Right cardiac atrium (tissue), 5 donors: ENCODE results near the gene OTP. TPM values are rescaled to one million over a fixed set of nuclear protein-coding genes. Genes with fewer than 3 reads are reported as not detected.
"Not testable (repeated sequence)": the region's sequence is repeated elsewhere in the genome, so short reads cannot be mapped to it uniquely, and the experiment has no call there.

Source experiments
- ATAC-seq, 2 donors: fragments of 200-7000 bp; cut with Tn5 transposase; one replicate each; pipeline versions ENCODE4 v1.8.0 to v1.9.1; 2020; ENCODE audit warnings: moderate library complexity in 2 of 2, mild to moderate bottlenecking in 1 of 2
- DNase-seq, 3 donors: peaks; one replicate each; pipeline ENCODE4 v3.0.0-alpha.2; 2020
- H3K27ac ChIP-seq: one replicate; pipeline ENCODE4 v1.5.1; 2013; ENCODE audit warnings: mild to moderate bottlenecking, low read length, control low read depth, moderate library complexity
- H3K27me3 ChIP-seq: one replicate; pipeline ENCODE4 v1.6.1; 2013; ENCODE audit not compliant: control insufficient read depth, insufficient read depth
- H3K4me1 ChIP-seq: one replicate; pipeline ENCODE4 v1.6.1; 2013; ENCODE audit warnings: low read length; ENCODE audit not compliant: control insufficient read depth, insufficient read depth
- H3K4me3 ChIP-seq: one replicate; pipeline ENCODE4 v1.5.1; 2013; ENCODE audit warnings: low read length, control low read depth
- H3K9me3 ChIP-seq: one replicate; pipeline ENCODE4 v1.6.1; 2013; ENCODE audit warnings: low read length; ENCODE audit not compliant: control insufficient read depth
- WGBS: extraction: QIAGEN DNeasy Blood & Tissue Kit; methylation state at CpG from one replicate; pipeline ENCODE4 v1.1.7; 2013; 5-methylcytosine and 5-hydroxymethylcytosine counted together
- intact Hi-C, 4 donors: fragments of 100-400 bp; cut with DNase I; formaldehyde crosslinking; loops; one replicate each; pipeline versions ENCODE4 v1.11.0 to v1.14.0; 2022 to 2023
- polyA plus RNA-seq: library from polyadenylated mRNA; stranded (reverse); fragments of 200-250 nt; gene quantifications from one replicate; pipeline ENCODE4 v1.2.3, GENCODE V29; 2013
- total RNA-seq, 4 donors: library from RNA; stranded (reverse); fragmentation: NEBNext Ultra II Directional; extraction: Animal tissue kit (Norgen Biotek cat#: 25700); gene quantifications; one replicate each; pipeline ENCODE4 v1.2.1, GENCODE V29; 2021
- donor health status: healthy with polysubstance abuse.
- donor health status: DM: no; HTN: yes; CAD: no.
- donor health status: DM: no; HTN: no; CAD: no.
- donor health status: DM: no; HTN: yes; CAD: no; lungs with severe emphysema.
- donor health status: DM: yes; HTN: yes; CAD: no.

Gene OTP
- total and polyA plus RNA-seq, 5 donors = not detected

DNA sequence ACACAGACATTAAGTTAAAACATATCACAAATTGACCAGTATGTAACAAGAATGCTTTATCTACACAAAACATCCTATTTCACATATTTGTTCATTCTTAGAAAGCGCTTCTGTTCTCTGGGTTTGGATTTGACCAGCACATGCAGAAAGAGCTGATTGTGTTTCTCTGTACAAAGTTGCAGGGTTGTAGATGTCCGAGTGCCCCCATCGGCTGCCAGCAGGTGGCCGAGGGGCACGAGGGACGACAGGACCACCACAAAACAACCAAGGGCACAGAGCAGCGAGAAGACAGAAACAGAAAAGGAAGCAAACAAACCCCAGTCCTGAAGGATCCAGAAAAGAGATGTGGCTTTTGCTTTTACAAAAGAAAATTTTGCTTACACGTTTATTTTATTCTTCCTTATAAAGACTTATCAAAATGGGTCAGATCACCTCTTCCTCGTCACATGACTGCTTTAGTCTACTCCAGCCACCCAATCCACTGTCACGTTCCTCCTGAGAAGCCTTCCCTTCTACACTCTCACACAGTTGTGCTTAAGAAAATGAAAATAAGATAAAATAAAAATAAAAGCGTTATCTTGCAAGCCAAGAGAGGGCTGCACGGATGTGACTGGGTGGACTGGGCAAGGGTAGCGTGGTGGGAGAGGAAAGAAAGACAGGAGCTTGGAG lies 9.5 kb downstream of the OTP start:
- no peak for ATAC-seq
- DNase-seq = no peak
- H3K4me1 ChIP-seq = peaks cover 3% of the 10 kb centered on the region
- H3K27ac ChIP-seq = no peak overlapping the region
- intact Hi-C loops = no loop called here
- no peaks in the 10 kb centered on the region for H3K27me3 ChIP-seq
- WGBS = 9% methylated on average over 13 of the region's 13 CpGs
- no peaks in the 10 kb centered on the region for H3K9me3 ChIP-seq
- no peak overlapping the region for H3K4me3 ChIP-seq

DNA sequence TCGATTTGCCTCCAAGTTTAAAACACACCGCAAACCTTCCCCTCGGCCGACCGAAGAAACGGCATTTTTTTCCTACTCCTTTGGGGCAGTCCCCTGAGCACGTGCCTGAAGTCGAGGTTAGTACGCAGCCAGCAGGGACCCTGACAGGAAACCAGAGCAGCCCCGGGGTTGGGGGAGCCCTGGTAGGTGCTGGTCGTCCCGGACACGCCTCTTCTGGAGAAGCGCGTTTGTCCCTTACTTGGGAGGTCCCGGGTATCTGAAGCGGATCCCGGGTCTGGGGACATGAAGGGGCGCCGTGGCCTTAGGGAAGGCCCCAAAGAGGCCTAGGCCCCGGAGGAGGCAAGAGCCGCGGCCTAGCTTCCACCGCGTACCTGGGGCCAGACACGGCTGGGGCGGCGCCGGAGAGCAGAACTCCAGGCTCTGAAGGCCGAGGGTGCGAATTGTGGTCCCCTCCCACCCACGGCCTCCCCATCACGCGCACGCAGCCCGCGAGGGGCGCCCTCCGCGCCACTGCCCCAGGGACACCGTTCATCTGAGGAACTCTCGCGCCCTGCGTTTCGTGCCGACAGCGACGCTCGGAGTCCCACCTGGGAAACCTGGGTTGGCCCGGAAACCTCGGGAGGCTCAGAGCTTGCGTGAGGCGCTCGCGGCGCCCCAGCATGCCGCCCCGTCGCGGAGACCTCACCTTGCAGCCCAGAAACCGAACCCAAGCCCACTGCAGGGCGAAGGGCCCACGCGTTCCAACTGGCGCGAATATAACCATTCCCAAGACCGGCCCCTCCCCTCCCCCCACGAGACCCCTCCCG lies 10.4 kb downstream of the OTP start:
- WGBS = 8% methylated on average over 69 of the region's 69 CpGs
- H3K4me3 ChIP-seq = no peak overlapping the region
- ATAC-seq = no peak
- intact Hi-C loops = no loop called here
- H3K27ac ChIP-seq = no peak overlapping the region
- H3K4me1 ChIP-seq = peaks cover 3% of the 10 kb centered on the region
- no peaks in the 10 kb centered on the region for H3K27me3 ChIP-seq
- H3K9me3 ChIP-seq = no peaks in the 10 kb centered on the region
- peak in 2 of 3 donors; percentile 28 to 50 for DNase-seq

DNA sequence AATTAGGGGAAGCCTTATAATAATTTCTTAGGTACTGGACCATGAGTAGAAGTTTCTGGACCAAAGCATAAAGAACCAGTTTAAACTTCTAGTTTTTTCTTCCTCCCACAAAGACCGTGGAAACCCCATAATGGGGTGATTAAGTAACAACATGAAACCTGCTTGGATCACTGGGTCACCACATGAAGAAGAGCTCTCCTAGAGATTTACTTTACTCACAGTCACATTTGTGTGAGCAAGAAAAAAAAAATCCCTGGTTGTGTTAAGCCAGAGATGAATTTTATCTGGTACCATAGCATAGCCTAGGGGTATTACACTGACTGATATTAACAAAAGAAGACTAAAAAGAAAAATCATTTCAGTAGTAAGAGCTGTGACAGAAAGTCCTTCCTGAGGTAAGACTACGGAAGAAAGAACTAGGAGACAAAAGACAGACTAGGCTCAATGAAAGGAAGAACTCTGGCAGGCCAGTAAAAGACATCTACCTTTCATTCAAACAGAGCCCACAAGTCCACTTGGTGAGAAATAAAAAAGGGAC lies 15.2 kb downstream of the OTP start:
- intact Hi-C loops = no loop called here
- ATAC-seq (no peak), DNase-seq (no peak)
- Histone ChIP-seq H3K9me3 (no peaks in the 10 kb centered on the region), H3K4me1 (no peaks in the 10 kb centered on the region), H3K27ac (no peak overlapping the region), H3K27me3 (peaks cover 4% of the 10 kb centered on the region), H3K4me3 (no peak overlapping the region)
- WGBS = 67% methylated on average over 2 of the region's 2 CpGs

DNA sequence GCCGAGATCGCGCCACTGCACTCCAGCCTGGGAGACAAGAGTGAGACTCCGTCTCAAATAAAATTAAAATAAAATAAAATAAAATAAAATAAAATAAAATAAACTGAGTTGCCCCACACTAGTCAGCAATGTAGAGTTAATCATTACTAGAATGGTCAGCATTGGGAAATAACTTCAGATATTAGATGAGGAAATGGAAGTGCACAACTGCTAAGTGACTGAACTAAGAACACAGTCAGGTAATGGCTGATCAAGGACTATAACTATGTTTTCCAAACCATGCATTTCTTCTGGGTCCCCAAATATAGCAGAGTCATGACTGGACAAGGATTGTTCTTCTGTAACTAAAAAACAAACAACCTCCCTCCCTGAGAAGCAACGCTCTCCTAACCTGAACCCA lies 17.1 kb downstream of the OTP start:
- H3K27ac ChIP-seq = no peak overlapping the region
- H3K9me3 ChIP-seq = no peaks in the 10 kb centered on the region
- DNase-seq = no peak
- WGBS = 94% methylated on average over 5 of the region's 5 CpGs
- no peaks in the 10 kb centered on the region for H3K4me1 ChIP-seq
- ATAC-seq = no peak
- no peak overlapping the region for H3K4me3 ChIP-seq
- intact Hi-C loops = no loop called here
- peaks cover 4% of the 10 kb centered on the region for H3K27me3 ChIP-seq

DNA sequence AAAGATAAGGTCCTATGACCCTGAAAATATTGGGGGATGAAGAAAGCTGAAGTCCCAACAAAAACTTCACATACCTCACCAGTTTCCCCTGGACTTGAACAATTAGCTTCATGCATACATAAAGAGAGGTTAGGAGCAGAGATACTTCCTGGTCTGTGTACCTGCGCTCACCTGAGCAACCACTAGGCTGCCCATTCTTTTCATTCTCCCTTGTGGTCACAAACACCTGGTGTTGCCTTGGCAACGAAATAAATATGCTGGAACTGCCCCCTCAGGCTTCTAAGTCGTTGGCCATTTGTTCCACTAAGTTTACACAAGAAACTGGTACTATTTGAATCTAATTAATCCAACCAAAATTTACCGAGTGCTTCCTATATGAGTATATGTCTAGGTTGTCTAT lies 18.1 kb downstream of the OTP start:
- H3K4me1 ChIP-seq = no peaks in the 10 kb centered on the region
- H3K9me3 ChIP-seq = no peaks in the 10 kb centered on the region
- intact Hi-C loops = no loop called here
- no peak overlapping the region for H3K4me3 ChIP-seq
- no peak overlapping the region for H3K27ac ChIP-seq
- no peak for ATAC-seq
- 25% methylated on average over 4 of the region's 4 CpGs for whole genome bisulfite sequencing
- peaks cover 4% of the 10 kb centered on the region for H3K27me3 ChIP-seq
- DNase-seq = no peak

DNA sequence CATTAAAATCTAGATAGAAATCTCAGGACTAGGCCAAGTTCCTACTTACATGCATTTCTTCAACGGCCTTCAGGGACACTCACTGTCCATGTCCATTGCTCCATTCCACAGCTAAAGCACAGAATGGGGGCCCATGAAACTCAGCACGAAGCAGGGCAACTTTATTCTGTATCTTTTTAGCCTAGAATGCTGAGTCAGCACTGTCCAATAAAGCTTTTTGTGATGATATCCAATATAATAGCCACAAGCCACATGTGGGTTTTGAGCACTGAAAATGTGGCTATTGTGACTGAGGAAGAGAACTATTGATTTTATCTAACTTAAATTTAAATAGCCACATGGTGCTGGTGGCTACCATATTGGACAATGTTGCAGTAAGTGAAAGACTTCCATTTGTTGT lies 21.6 kb downstream of the OTP start:
- WGBS = 63% methylated on average over 2 of the region's 2 CpGs
- ATAC-seq (no peak), DNase-seq (no peak)
- Histone ChIP-seq H3K4me3 (no peak overlapping the region), H3K27ac (no peak overlapping the region), H3K4me1 (no peaks in the 10 kb centered on the region), H3K27me3 (peaks cover 4% of the 10 kb centered on the region), H3K9me3 (no peaks in the 10 kb centered on the region)
- intact Hi-C loops = no loop called here

DNA sequence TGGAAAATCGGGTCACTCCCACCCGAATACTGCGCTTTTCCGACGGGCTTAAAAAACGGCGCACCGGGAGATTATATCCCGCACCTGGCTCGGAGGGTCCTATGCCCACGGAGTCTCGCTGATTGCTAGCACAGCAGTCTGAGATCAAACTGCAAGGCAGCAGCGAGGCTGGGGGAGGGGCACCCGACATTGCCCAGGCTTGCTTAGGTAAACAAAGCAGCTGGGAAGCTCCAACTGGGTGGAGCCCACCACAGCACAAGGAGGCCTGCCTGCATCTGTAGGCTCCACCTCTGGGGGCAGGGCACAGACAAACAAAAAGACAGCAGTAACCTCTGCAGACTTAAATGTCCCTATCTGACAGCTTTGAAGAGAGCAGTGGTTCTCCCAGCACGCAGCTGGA lies 29.6 kb downstream of the OTP start:
- DNase-seq, H3K27ac ChIP-seq, H3K9me3 ChIP-seq, H3K27me3 ChIP-seq, ATAC-seq, H3K4me1 ChIP-seq, H3K4me3 ChIP-seq, intact Hi-C loops: not testable (repeated sequence)
- 93% methylated on average over 14 of the region's 15 CpGs for WGBS

DNA sequence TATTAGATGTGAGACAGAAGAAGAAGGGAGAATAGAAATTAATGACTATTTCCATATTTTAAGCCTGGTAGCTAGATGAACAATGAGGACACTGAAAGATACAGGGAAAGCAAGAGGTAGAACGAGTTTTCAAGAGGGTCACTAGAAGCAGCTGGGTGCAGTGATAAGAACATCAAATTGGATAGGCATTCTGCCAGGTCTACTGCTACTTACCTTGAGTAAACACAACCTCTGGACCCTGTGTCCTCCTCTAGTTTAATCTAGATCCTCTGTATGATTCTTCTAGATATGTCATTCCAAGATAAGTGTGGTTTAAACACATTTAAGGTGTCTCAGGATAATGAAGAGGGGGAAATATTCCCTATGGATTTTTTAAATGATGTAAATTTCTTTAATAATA lies 31.2 kb downstream of the OTP start:
- 34% methylated on average over 1 of the region's 1 CpG for WGBS
- Histone ChIP-seq H3K27ac (no peak overlapping the region), H3K4me3 (no peak overlapping the region), H3K9me3 (no peaks in the 10 kb centered on the region), H3K4me1 (no peaks in the 10 kb centered on the region), H3K27me3 (no peaks in the 10 kb centered on the region)
- intact Hi-C loops = no loop called here
- ATAC-seq = no peak
- no peak for DNase-seq

DNA sequence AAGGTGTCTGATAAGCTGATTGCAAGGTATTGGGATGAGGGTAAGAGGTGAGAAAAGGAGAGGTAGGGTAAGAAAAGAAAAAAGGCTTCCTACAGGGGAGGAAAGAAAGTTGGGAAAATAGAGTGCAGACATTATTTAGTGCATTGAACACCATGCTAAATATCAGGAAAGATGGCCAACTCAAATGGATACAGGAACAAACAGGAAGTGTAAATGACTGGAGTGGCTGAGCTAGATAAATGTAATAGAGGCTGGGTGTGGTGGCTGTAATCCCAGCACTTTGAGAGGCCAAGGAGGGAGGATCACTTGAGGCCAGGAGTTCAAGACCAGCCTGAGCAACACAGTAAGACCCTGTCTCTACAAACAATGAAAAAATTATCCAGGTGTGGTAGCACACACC lies 32.2 kb downstream of the OTP start:
- DNase-seq (no peak), ATAC-seq (no peak)
- Histone ChIP-seq H3K9me3 (no peaks in the 10 kb centered on the region), H3K4me1 (no peaks in the 10 kb centered on the region), H3K4me3 (no peak overlapping the region), H3K27ac (no peak overlapping the region), H3K27me3 (no peaks in the 10 kb centered on the region)
- intact Hi-C loops = no loop called here

DNA sequence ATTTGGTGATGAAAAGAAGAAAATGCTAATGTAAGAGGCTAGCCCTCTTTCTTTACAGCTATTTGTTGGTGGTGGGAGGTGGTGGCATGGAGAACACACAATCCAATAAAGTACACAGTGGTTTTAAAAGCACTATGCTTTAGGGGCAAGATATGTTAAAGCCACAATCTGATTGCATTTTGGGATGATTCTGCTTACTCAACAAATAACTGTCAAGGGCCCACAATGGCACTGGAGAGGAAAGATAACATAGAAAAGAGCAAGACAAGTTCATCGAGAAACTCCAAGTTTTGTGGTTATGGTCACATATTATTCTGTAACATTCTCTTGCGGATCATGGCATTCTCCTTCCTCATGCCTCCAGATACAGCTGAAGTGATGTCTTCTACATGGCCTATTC lies 38.8 kb downstream of the OTP start:
- ATAC-seq (no peak), DNase-seq (no peak)
- Histone ChIP-seq H3K4me1 (no peaks in the 10 kb centered on the region), H3K4me3 (no peak overlapping the region), H3K27ac (no peak overlapping the region), H3K9me3 (no peaks in the 10 kb centered on the region), H3K27me3 (no peaks in the 10 kb centered on the region)
- intact Hi-C loops = no loop called here
- 94% methylated on average over 2 of the region's 2 CpGs for WGBS

DNA sequence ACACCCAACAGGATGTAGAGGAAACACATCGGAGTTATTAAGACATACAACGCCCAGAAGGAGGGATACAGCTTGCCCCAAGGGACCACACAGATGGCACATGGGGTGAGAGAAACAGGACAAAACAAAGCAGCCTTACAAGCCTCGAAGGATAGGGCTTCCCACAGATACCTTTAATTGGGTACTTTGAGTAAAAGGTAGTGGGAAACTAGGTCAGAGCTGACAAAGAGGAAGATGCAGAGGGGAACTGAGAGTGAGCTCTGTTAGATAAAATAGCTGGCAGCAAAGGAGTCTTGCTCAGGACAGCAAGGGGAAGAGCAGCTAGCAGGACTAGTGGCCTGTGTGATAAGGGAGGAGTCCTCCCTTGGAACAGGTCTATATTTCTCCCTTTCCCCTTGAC lies 48.2 kb downstream of the OTP start:
- Histone ChIP-seq H3K4me3 (no peak overlapping the region), H3K4me1 (no peaks in the 10 kb centered on the region), H3K27me3 (no peaks in the 10 kb centered on the region), H3K9me3 (no peaks in the 10 kb centered on the region), H3K27ac (no peak overlapping the region)
- no peak for DNase-seq
- no peak for ATAC-seq
- intact Hi-C loops = no loop called here
- 64% methylated on average over 3 of the region's 3 CpGs for WGBS
